Ramos (cell line): ENCODE measurements around the gene COL26A1.

ENCODE experiments used
- in situ Hi-C: fragments of 300-500 bp; cut with MboI; formaldehyde crosslinking; loops from one replicate; pipeline ENCODE4 v1.14.3; 2022; ENCODE audit warnings: low sequenced_read_pairs; ENCODE audit not compliant: unreplicated experiment

Gene COL26A1

GRCh38 chr7:101368422-101369165 lies 5.9 kb downstream of the COL26A1 start:
- in situ Hi-C loops, result loop anchor here (10.0 kb wide), 1 partner anchor 76 kb away; no protein-coding TSS in a partner anchor

GRCh38 chr7:101370836-101371235 lies 8.2 kb downstream of the COL26A1 start:
- in situ Hi-C loops, result no loop called here

GRCh38 chr7:101373812-101374614 lies 11.3 kb downstream of the COL26A1 start:
- in situ Hi-C loops, result no loop called here

GRCh38 chr7:101374990-101375389 lies 12.3 kb downstream of the COL26A1 start:
- in situ Hi-C loops, result no loop called here

GRCh38 chr7:101376601-101377000 lies 13.9 kb downstream of the COL26A1 start:
- in situ Hi-C loops, result no loop called here

GRCh38 chr7:101377189-101377736 lies 14.6 kb downstream of the COL26A1 start:
- in situ Hi-C loops, result no loop called here

- in situ Hi-C loops, result no loop called here
Observed at GRCh38 chr7:101378751-101379174, 16.1 kb downstream of the COL26A1 start.

GRCh38 chr7:101379302-101379701 lies 16.6 kb downstream of the COL26A1 start:
- in situ Hi-C loops, result no loop called here

- in situ Hi-C loops, result no loop called here
Observed at GRCh38 chr7:101381549-101382111, 19.0 kb downstream of the COL26A1 start.

GRCh38 chr7:101382937-101383336 lies 20.3 kb downstream of the COL26A1 start:
- in situ Hi-C loops, result no loop called here

GRCh38 chr7:101386177-101386557 lies 23.5 kb downstream of the COL26A1 start:
- in situ Hi-C loops, result no loop called here

- in situ Hi-C loops, result no loop called here
Observed at GRCh38 chr7:101386558-101387231, 24.0 kb downstream of the COL26A1 start.

GRCh38 chr7:101390901-101391301 lies 28.2 kb downstream of the COL26A1 start:
- in situ Hi-C loops, result no loop called here

GRCh38 chr7:101391991-101392390 lies 29.3 kb downstream of the COL26A1 start:
- in situ Hi-C loops, result no loop called here

GRCh38 chr7:101393865-101394264 lies 31.2 kb downstream of the COL26A1 start:
- in situ Hi-C loops, result no loop called here

- in situ Hi-C loops, result no loop called here
Observed at GRCh38 chr7:101395376-101395775, 32.7 kb downstream of the COL26A1 start.

- in situ Hi-C loops, result no loop called here
Observed at GRCh38 chr7:101397243-101397642, 34.6 kb downstream of the COL26A1 start.

- in situ Hi-C loops, result no loop called here
Observed at GRCh38 chr7:101397770-101398324, 35.2 kb downstream of the COL26A1 start.

- in situ Hi-C loops, result no loop called here
Observed at GRCh38 chr7:101398396-101399289, 36.0 kb downstream of the COL26A1 start.
